Fibroblast of skin of back (primary cell): ENCODE results near the gene GRIK5. TPM values are rescaled to one million over a fixed set of nuclear protein-coding genes. Genes with fewer than 3 reads are reported as not detected.
"Not testable (repeated sequence)": the region's sequence is repeated elsewhere in the genome, so short reads cannot be mapped to it uniquely, and the experiment has no call there.

Source experiments
- DNase-seq: peaks from one replicate; pipeline ENCODE4 v3.0.0-alpha.2; 2013
- polyA plus RNA-seq, 2 experiments: library from polyadenylated mRNA; unstranded; fragments of 120-200 nt; gene quantifications; one replicate each; pipeline ENCODE4 v1.2.1, GENCODE V29; 2013; ENCODE audit not compliant: insufficient read length in 2 of 2

The GRIK5 gene, protein sequence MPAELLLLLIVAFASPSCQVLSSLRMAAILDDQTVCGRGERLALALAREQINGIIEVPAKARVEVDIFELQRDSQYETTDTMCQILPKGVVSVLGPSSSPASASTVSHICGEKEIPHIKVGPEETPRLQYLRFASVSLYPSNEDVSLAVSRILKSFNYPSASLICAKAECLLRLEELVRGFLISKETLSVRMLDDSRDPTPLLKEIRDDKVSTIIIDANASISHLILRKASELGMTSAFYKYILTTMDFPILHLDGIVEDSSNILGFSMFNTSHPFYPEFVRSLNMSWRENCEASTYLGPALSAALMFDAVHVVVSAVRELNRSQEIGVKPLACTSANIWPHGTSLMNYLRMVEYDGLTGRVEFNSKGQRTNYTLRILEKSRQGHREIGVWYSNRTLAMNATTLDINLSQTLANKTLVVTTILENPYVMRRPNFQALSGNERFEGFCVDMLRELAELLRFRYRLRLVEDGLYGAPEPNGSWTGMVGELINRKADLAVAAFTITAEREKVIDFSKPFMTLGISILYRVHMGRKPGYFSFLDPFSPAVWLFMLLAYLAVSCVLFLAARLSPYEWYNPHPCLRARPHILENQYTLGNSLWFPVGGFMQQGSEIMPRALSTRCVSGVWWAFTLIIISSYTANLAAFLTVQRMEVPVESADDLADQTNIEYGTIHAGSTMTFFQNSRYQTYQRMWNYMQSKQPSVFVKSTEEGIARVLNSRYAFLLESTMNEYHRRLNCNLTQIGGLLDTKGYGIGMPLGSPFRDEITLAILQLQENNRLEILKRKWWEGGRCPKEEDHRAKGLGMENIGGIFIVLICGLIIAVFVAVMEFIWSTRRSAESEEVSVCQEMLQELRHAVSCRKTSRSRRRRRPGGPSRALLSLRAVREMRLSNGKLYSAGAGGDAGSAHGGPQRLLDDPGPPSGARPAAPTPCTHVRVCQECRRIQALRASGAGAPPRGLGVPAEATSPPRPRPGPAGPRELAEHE
- 0.69 TPM for polyA plus RNA-seq (2013, experiment 1 of 2; ENCODE audit: insufficient read length)
- polyA plus RNA-seq (2013, experiment 2 of 2; ENCODE audit: insufficient read length): 0.81 TPM

DNA sequence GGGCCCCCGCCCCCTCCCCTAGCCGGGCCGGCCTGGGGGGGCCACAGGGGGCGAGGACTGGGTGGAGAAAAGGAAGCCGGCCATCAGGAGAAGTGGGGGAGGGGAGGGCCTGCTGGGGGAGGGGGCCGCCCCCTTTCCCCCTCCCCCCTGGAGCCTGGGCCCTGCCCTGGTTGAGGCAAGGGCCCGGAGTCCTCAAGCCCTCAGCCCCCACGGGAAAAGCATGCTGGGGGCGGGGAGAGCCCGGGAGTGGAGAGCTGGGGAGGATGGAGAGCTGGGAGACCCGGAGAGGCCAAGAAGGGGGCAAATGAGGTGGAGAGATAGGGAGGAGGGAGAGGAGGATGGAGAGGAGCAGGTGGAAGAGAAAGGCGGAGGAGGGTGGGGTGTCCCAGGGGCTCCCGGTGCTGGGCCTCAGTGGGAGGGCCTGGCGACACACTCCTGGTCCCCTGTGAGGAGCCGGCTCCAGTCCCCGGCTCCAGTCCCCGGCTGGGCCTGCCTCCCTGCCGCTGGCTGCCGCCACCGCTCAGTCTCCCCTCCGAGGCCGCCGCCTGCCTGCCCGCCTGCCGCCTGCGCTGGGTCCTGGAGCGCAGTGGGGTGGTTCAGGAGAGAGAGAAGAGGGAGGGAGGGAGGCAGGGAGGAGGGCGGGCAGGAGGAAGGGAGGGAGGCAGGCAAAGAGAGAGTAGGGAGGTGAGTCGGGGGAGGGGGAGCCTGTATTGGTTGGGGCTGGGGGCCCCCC lies at the start of gene GRIK5:
TSS of gene GRIK5 (minus strand) at position 588 of the 733 bp plus-strand sequence. CDS start 4,436 bp downstream, outside the sequence.
- no peak for DNase-seq

DNA sequence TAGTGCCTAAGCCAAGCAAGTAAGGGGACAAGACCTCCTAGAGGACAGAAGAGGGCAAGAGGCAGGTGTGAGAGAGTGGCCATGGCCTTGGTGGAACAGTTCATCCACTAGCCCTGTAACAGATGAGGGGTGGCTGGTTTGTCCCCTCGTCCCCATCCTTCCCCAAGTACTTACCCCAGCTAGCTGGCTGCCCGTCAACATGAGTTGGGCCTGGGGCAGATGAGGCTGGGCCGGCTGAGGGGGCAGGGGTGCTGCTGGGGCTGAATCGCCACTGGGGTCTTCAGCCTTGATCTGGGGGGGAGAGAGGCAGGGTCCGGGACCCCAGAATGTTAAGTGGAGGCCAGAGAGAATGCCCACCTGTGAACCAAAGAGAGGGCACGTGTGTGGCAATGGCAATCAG lies 47.1 kb upstream of the GRIK5 start:
- no peak for DNase-seq

DNA sequence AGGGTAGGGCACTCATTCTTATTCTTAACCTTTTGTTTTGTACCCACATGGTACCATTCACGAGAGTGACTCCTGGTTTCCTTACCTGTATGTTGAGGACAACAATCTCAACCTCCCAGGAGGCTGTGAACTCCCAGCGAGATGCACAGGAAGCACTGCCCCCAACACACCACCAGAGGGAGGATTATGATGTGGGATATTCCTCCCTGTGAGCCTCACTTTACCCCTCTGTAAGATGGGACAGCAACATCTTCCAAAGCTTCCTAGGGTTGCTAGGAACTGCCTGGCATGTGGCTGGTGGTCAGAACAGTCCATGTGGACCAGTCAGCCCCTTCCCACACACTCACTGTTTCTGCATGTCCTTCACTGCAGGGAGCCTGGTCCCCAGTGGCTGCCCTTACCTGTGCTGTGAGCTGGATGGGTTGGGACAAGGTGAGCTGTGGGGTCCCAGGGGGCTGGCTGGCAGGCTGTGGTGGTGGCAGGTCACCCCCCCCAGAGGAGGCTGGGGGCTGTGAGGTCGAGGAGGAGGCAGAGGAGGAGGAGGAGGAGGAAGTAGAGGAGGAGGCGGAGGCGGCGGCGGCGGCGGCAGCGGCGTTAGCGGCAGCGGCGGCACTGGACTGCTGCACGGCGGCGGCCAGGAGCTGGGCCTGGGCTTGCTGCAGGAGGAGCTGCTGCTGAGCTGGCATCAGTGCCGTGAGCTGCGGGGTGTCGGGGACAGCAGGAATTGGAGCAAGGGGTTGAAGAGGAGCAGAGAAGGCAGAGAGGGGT lies 46.5 kb upstream of the GRIK5 start:
- no peak for DNase-seq

DNA sequence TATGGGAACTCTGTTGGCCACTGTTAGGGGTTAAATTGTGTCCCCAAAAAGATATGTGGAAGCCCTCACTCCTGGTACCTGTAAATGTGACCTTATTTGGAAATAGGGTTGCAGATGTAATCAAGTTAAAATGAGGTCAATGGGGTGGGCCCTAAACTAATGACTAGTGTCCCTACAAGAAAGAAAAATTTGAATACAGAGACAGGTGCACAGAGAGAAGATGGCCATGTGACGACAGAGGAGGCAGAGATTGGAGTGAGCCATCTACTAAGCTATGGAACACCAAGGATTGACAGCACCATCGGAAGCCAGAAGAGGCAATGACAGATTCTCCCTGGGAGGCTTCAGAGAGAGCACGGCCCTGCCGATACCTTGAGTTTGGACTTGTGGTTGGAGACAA lies 45.7 kb upstream of the GRIK5 start:
- DNase-seq: no peak

DNA sequence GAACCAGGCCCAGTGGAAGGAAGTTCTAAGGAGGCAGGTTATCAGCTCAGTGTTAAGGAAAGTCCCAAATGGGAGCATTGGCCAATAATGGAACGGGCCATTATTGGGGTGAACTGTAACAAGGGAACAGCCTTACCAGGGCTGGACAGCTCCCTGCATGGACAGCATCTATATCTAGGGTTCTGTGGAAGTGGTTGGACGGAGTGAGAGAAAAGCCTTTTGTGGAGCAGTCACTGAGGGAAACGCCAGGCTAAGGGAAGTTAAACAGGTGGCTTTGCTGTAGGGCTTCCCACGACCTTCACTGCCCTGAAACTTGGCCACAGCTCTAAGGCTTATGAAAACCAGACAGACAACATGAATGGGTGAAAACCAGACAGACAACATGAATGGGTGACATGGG lies 45.2 kb upstream of the GRIK5 start:
- DNase-seq: no peak

DNA sequence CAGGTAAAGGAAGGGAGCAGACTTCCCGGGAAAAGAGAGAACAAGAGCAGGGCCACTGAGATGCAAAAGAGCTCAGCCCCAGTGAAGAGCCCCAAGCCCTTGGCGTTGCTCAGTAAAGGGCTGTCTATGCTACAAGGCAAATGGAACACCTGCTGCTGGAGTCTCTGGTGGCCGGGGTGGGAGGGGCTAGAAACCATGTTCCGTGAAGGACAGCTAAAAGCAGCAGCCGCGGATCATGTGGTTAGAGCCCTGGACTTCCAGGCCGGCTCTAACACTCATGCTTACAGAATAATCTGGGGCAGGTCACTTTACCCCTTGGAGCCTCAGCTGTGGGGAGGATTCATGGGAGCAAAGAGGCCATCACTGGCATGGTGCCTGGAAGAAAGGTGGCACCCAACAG lies 44.4 kb upstream of the GRIK5 start:
- DNase-seq: no peak

DNA sequence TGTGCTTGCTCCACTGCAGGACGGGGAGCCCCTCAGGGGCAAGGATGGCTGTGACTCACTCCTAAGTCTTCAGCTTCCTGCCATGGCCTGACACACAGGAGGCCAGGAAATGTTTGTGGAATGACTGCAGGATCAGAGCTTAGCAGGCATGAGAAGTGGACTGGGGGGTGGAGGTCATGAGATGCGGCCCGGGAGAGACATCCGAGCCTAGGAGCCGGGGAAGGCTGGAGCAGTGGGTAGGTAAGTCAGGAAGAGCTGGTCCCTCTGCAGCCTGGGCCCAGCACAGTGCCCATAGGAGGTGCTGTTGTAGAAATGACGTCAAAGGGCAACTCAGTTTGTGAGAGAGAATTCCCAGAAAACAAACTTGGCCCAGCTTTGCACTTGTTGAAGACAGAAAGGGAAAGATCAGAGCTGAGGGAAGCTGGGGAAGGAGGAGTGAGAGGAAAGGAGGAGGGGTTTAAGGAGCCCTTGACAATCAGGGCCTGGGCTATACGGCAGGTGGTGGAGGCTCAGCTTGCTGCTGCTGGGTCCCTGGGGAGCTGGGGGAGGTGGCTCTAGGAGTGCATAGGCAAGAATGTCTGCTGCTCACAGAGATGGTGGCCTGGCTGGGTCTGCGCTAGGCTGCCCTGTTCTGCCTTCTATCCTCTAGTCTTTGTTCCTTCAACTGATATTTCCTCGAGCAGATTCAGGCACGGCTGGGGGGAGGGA lies 43.8 kb upstream of the GRIK5 start:
- DNase-seq: peak; percentile 100

DNA sequence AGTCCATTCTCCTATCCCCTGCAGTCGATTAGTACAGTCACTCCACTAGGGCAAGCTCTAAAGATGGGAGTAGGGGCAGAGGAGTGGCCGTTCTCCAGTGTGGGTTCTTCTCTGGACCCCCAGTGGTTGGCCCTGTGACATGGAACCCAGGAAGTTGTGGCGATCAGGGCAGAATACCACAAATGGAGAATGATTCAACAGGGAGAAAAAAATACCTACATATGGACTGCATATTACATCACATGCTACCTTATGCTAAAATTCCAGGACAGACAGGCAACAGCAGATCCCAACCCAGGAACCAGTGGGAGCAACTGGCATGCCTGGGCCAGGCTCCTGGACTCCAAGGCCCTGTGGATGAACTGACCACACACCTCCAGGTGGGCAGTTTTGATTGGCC lies 41.8 kb upstream of the GRIK5 start:
- peak; percentile 81 for DNase-seq

DNA sequence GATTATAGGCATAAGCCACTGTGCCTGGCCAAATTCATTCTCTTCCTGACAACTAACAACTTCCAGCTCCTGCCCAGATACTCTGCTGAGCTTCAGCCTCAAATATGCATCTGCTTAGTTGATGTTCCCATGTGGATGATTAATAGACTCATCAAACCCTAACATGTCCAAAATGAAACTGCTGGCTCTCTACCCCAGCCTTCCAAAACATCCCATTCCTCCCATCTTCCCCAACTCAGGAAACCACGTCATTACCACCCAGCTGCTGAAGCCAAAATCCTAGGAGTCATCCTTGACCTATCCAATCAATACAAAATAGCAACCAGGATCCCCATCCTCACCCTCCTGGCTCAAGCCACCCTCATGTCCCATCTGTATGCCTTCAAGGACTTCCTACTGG lies 41.4 kb upstream of the GRIK5 start:
- DNase-seq: peak; percentile 92

DNA sequence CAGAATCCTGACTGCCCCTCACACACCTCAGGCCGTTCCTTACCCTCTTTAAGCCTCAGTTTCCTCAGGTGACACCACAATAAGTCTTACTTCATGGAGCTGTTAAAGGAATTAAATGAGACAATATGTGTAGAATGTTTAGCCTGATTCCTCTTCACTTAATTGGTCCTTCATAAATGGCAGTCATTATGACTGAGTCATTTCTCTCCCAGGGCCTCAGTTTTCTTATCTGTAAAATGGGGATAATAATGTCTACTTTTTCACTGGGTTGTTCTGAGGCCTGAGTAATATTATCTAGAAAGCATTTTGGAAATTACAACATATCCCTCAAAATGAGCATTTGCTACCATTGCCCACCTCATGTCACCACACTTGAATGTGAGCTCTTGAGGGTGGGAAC lies 40.7 kb upstream of the GRIK5 start:
- no peak for DNase-seq

DNA sequence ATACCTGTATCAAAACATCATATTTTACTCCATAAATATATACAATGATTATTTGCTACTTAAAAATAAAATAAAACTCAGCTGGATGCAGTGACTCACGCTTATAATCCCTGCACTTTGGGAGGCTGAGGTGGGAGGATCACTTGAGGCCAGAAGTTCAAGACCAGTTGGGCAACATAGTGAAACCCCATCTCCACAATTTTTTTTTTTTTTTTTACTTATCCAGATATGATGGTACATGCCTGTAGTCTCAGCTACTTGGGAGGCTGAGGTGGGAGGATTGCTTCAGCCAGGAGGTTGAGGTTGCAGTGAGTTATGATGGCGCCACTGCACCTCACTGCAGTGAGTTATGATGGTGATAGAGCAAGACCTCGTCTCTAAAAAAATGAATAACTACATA lies 39.9 kb upstream of the GRIK5 start:
- no peak for DNase-seq

DNA sequence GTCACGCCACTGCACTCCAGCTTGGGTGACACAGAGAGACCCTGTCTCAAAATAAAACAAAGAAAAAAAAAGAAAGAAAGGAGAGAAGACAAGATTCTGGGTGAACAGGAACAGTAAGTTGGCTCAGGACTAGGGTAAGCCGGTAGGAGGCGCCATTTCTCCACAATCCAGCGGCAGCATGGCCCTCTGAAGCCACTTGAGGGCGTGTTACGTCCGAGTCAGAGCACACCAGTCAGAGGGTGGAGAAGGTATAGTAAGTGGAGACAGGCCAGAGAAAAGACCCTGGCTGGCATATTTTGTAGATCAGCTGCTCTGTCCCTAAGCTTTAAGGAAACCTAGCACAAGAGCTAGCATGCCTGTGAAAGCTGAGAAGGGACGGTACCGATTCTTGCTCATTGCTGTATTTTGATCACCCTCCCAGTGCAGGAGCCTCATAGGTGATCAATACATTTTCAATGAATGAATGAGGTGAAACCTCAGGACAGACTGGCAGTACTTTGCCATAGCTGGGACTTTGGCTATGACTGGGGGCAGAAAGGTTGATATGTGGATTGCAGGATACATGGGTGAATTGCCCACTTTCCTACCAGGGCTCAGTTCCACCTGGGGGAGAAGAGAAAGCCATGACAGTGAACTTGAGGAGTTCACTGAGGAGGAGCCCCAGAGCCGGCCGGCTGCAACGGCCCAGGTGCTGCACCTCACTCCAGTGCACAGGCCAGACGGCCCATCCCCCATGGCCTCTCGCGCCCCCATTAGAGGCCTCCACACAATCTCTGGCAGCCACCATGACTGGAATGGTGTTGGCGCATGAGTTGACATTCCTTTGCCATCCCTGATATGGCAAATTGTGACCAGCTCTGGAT lies 38.8 kb upstream of the GRIK5 start:
- DNase-seq: peak; percentile 85

DNA sequence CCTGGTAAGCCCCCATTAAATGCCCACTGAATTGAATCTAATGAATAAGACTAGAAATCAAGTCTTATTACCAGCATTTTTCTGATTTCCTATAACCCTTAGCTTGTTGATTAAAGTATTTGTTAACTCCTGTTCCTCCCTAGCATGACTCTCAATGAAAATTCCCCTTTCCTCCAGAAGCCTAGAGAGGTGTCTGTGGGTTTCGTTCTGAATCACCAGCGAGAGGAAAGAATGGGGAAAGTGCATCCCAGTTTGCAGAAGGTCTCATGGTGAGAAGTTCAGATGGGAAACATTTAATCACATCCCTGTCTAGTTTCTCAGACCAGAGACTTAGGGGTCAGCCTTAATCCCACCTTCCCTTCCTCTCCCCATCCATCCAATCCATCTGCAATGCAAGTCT lies 35.4 kb upstream of the GRIK5 start:
- DNase-seq: no peak

DNA sequence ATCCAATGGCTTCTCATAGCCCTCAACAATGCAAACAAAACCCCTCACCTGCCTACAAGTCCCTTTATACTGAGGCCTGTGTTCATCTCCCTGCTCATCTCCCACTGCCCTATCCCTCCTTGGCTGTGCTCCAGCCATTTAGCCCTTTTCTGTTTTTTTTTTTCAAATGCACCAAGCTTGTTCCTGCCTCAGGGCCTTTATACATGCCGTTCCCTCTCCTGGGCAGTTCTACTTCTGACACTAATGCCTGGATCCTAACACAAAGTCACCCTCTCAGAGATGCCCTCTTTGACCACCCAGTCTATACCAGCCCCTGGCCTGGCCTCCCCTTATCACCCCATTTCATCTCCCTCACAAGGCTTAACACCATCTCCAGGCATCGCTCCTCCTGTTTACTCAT lies 32.9 kb upstream of the GRIK5 start:
- DNase-seq: no peak

DNA sequence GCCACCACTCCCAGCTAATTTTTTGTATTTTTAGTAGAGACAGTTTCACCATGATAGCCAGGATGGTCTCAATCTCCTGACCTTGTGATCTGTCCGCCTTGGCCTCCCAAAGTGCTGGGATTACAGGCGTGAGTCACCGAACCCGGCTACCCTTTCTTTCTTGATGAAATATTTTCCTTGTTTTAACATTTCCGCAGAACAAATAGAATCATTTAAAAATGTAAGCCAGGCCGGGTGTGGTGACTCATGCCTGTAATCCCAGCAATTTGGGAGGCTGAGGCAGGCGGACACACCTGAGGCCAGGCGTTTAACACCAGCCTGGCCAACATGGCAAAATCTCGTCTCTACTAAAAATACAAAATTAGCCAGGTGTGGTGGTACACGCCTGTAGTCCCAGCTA lies 30.2 kb upstream of the GRIK5 start:
- not testable (repeated sequence) for DNase-seq

DNA sequence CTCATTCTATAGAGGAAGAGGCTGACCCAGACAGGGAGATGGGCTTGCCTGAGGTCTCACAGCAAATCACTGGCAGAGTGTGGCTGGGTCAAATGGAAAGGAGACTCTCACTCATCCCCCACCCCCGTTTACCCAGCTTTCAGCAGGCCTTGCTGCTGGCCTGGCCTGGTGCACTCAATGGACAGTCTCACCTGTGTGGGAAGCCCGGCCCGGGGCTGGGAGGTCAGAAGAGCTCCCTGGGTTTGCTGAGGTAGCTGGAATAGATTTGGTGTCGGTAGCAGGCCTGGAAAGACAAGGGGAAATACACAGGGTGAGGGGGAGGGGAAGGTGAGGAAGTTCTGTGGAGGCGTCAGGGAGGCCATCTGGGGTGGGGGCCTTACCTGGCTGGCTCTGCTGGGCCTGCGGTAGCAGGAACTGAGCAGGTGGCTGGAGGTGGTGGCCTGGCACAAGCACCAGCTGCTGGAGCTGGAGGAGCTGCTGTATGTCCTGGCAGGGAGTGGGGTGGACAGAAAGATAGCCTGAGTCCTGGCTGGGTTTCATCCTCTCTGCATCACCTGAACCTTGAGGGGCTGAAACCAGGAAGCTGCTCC lies 29.4 kb upstream of the GRIK5 start:
- DNase-seq: no peak

DNA sequence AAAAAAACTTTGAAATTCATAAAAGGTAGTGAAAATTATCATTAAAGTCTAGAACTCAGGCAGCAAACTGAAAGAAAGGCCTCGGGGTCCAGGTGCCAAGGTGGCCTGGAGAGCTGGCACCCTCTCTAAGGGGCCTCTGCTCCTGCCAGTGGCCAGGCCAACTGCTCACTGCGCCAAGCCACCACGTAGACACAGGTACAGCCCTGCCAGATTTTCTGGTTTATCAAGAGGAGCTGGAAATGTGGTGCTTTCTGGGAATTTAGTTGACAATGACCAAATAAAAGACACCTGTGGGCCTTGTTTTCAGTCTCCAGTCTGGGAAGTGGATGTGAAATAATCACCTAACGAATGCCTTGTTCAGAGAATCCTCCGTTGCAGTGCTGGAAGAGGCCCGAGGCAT lies 28.8 kb upstream of the GRIK5 start:
- no peak for DNase-seq

DNA sequence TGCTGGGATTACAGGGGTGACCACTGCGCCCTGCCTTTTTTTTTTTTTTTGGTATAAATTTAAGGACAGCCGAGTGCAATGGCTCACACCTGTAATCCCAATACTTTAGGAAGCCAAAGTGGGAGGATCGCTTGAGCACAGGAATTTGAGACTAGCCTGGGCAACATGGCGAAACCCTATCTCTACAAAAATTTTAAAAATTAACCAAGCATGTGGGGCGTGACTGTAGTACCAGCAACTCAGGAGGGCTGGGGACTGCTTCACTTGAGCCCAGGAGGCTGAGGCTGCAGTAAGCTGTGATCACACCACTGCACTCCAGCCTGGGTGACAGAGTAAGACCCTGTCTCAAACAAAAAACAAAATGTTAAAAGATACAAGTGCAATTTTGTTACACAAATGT lies 27.5 kb upstream of the GRIK5 start:
- no peak for DNase-seq

DNA sequence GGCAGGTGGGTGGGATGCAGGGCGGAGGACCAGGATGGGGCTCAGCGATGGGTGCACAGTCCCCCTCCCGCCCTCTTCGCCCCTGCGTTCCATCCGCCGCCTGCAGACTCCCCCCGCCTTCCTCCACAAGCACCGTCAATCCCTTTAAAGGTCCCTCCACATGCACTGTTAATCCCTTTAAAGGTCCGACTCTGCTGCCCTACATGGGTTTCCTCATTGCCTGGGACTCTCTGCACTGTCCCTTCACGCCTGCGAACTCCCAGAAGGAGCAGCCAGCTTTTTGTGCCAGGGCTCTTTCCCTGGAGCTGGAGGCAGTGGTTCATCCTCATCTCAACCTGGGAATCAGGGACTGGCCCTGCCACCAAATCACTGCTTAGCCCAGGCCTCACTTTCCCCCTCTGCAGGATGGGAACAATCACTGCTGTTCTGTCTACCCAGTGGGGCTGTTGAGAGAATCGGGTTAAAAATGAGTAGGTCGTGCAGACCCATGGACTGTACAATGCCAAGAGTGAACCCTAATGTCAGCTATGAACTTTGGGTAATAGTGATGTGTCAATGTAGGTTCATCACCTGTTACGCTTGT lies 26.3 kb upstream of the GRIK5 start:
- DNase-seq: no peak
